NCI-H2227 (cell line): ENCODE data around the gene TTYH3.
"Not testable (repeated sequence)": the region's sequence is repeated elsewhere in the genome, so short reads cannot be mapped to it uniquely, and the experiment has no call there.

Source experiments
- DNase-seq: peaks from one replicate; lab custom pipeline; 2025; ENCODE audit not compliant: unreplicated experiment; lab: John Stamatoyannopoulos, UW

TTYH3 gene

DNA sequence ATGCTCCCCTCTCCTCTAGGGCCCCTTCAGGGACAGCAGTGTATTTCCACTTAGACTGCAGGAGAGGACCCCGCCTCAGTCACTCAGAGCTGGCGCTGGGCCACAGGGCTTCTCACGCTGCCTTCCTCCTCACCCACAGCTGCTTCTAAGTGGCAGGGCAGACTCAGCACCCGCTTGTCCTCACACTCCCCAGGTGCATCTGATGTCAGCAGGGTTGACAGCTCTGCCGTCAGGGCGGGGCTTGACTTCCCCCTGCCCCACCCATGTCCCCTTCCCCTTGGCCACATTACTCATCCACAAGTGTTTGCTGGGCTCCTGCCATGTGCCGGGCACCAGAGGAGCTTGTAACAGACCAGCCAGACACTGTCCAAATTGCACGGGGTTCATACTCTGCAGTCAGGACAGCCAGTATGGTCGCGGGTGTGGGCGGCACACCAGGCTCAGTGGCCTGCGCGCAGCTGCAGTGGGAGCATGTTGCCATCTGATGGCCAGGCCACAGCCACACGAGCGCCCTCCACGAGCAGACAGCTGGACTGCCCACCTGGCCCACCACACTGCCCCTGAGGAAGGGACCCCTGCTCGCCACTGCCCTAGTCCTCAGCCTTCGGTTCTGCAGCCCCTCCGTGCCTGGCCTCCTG is 29.3 kb upstream of the TTYH3 start:
- DNase-seq = no peak

DNA sequence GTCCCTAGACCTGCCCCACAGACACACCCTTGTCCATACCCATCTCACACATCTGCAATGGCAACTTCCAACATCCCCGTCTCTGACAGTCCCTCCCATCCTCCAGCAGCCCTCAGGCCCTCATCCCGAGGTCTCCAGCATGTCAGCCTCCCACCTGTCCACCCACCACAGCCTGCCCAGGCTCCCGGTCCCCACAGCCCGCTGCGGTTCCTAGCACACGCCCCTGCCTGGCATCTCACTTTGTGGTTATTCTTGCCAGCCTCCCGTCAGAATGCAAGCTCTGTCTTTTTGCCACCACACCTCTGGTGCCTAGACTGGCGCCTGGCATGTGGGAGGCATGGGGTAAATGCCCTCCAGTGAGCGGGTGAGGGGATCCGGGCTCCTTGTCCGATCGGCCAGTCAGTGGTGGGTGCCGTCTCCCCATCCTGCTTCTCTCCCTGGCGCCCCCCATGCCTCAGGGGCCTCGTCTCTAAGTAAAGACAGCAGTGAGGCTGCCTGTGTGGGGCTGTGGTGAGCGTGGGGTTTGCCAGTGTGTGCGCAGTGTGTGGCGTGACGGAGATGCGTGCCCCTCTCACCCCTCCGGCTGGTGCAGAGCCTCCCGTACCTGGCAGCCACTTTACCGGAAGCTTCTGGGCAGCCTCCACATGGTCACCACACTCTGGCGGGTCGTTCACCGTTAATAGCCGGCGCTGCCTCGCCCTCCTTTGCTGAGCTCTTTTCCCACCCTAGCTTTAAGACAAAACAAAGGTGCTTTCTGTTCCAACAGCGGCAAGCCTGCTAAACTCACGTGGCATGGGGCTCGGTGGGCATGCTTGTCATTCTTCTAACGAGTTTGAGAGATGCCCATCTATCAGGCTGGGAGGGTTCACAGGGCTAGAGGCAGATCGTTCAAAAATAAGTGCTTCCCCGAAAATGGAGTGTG is 28.5 kb upstream of the TTYH3 start:
- DNase-seq = no peak

DNA sequence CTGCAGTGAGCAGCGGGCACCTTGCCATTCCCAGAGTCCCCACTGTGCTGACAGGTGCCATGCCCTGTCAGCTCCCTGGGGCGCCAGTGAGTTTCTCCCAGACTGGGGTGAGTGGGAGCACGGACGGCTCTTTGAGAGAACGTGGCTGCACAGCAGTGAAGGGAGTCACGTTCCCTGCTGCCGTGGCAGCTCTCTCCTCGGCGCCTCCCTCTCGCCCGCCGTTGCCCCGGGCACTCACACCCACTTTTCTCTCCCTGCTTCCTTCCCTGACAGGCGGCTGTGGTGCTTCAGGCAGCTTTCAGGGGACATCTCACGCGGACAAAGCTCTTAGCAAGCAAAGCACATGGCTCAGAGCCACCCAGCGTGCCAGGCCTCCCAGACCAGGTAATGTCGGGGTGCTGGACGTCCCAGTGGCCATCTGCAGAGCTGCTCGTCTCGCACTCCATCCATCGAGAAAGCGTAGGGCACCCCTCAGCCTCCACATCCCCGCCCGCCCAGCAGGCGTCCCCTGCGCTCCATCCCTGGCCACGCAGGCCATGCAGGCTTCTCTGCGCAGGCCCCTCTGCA is 27.1 kb upstream of the TTYH3 start:
- no peak for DNase-seq

DNA sequence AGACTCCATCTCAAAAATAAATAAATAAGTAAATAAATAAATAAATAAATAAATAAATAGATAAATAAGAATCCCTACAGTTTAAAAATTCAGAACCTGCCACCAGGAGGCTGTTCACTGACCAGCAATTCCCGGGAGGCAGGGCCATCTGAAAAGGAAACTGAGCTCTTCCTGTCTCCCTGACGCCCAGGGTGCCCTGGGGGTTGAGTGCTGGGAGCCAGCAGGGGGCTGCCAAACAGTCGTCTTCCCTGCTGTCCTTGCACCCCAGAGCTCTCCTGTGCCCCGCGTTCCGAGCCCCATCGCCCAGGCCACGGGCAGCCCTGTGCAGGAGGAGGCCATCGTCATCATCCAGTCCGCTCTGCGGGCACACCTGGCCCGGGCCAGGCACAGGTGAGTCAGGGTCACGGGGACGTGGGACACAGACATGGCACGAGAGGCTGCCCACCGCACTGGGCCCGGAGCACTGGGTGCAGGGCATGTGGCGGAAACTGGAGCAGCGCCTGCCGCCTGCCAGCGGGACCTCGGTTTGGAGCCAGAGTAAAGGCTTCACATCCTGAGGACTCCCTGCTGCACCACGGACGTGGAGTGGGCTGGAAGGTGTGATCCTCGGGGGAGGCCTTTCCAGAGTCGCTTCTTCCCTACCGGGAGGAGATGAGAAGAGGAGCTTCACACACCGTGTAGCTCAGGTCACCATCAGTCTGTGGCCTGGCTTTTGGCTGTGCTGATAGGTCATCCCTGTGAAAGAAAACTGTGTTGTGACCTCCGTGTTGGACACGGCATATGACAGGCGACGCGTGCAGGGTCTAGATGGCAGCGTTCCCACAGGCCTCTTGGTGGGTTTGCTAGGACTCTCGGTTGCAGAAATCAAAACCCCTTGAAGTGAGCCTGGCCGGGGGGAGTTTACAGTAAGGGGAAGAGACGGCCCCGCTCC is 25.9 kb upstream of the TTYH3 start:
- no peak for DNase-seq

DNA sequence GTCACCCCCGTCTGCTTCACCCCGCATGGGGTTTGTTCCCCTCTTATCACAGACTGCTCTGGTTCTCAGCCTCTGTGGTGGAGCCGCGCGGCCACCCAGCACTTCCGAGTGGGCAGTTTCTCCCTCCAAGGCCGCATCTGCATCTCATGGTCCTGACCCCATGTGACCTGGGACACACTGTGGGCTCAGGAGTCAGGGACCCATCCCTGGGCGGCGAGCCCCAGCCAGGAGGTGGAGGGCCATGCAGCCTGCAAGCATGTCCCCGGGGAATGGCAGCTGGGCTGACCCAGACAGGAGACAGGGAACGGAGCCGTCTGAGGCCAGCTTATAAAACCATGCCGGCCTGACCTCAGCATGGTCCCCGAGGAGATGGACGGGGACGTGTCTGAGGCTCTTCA is 25.2 kb upstream of the TTYH3 start:
- no peak for DNase-seq

DNA sequence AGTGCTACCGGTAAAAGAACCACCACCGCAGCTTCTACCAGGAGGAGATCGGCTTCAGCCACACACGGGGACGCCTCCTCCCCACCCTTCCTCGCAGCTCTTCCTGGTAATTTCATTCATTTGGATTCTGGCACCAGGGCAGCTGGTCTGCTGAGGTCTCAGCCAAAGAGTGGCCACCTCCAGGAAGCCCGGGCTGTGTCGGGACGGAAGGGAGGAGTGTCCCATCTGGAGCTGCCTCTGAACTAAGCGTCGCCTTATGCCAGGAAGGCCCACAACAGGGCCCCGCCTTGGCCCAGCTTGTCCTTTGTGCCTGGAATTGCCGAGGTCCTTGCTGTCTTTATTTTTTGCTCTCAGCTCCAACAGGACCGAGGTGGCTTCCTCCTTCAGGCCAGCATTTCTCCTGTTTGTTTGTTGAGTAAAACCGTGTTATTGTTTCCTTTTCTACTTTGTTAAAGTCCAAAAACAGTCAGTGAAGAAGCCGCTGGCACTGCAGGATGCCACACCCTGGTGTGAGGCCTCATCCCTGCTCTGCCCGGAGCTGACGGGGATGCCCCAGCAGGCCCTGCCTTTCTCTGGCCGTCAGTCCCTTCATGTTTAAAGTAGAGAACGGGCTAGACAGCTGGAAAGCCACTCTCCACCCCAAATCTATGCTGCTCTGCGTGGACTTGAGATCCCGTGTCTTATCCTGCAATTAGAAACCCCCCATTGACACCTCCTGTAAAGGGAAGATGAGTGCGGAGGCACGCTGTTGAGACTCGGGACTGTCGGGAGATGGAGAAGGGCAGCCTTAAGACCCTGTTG is 24.5 kb upstream of the TTYH3 start:
- no peak for DNase-seq

DNA sequence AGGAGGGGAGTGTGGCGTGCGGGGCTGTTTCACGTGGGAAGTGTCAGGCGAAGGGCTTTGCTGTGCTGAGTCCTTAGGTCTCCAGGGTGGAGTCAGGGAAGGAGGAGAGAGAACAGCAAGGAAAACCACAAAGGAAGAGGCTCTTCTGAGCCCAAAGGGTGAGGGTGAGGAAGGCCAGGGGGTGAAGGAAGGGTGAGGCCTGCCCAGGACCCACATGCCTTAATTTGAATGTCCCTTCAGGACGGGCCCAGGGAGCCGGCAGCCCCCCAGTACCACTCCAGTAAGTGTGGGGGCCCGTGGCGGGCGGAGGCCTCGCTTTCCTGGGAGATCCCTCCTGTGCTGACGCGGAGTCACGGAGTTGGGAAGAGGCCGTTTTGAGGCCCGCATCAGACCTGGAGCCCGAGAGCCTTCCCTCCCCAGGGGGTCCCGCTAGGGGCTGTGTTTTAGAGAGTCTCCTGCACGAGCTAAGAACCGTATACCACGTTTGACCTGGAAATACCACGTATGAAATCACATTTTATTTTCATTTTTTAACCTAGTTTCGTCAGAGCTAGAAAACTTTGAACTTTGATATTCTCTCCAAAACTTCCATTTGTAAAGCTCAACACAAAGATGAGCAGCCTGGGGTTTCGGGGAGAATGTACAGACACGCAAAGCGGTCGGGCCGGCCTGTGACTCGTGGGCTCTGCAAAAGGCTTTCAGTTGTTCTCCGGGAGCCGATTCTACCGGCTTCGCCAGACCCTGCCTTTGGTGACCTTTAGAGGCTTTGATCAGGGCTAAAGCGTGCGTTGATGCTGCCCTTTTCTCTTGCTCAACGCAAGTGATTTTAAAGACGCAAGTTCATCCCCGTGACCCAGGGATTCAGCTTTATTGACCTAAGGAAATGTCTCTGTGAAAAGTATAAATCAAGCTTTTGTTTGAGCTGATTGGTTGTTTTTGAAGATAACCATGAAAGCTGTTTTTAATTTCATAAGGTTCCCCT is 23.6 kb upstream of the TTYH3 start:
- DNase-seq = no peak

DNA sequence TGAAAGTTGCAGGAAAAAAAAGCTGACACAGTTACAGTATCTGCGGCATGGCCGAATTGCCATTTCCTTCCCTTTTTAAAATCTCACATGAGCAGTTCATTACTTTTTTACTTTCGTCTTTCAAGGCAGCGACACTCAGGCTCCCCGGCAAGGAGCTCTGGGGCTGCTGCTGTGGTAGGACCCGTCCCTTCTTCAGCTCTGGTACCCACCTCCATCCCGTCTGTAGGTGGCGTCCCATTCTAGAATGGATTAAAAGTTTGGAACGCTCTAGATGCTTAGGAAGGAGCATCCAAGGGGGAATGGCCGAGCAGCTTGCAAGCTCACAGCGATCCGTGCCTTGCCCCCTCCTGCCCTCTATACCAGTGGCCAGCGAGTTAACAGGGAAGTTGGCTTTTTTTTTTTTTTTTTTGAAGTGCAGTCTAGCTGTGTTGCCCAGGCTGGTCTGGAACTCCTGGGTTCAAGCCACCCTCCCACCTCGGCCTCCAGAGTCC is 22.8 kb upstream of the TTYH3 start:
- DNase-seq = no peak

DNA sequence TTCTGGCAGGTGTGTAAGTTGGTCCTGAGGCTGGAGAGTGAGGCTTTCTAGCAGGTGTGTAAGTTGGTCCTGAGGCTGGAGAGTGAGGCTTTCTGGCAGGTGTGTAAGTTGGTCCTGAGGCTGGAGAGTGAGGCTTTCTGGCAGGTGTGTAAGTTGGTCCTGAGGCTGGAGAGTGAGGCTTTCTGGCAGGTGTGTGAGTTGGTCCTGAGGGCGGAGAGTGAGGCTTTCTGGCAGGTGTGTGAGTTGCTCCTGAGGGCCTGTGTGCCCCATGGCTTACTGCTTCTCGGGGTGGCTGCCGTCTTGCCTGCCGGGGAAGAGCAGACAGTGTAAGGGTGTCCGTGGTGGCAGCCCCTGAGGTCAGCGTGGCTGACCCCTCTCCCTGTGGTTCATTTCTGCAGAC is 22.1 kb upstream of the TTYH3 start:
- DNase-seq = not testable (repeated sequence)

DNA sequence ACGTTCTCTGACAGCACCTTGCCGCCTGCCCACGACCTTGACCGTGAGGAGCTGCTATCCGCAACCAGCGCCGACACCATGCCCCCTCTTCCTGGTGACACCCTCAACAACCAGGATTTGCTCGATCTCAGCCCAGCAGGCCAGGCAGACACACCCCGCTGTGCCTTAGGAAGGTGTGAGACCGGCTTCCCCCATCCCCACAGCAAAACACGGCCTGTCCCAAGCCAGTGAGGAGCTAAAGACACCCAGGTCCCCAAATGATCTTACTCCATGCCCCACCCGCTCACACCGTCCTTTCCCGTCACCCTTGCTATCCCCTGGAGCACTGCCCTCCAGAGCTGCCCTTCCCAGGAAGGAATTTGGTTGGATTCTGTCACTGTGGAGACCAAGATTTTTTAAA is 21.3 kb upstream of the TTYH3 start:
- DNase-seq = no peak

DNA sequence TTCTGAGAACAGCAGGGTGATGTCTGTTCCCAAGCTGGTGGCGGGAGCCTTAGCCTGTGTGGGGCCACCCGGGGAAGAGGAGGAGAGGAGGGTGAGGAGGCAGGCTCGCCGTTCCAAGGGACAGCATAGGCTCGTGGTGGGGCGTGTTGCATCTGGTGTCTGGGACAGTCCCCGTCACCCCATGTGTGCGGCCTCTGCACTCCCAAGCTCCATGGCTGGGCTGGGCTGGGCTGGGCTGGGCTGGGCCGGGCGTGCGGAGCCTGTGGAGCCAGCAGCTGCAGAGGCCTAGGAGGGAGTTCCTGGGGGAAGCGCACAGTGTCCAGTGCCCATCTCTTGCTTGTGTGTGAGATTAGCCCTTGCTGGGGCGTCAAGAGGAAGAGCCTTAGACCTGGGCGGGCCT is 20.9 kb upstream of the TTYH3 start:
- DNase-seq = no peak

DNA sequence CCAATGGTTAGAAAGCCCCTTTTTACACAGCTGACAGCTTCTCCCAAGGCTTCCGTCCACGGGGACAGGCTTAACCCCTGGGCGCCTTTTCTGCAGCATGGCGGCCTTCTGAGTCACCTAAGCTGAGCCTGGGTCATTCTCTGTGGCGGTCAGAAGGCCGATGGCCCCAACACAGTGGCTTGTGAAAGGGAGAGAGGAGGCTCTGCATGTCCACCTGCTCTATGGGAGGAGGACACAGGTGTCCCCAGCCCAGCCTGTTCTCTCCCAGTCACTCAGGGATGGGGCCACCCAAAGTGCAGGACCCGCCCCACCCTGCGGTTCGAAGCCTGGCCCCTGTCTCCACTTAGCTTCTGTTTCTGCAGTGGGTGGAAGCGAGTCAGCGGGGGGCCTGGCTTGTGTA is 20.4 kb upstream of the TTYH3 start:
- no peak for DNase-seq

DNA sequence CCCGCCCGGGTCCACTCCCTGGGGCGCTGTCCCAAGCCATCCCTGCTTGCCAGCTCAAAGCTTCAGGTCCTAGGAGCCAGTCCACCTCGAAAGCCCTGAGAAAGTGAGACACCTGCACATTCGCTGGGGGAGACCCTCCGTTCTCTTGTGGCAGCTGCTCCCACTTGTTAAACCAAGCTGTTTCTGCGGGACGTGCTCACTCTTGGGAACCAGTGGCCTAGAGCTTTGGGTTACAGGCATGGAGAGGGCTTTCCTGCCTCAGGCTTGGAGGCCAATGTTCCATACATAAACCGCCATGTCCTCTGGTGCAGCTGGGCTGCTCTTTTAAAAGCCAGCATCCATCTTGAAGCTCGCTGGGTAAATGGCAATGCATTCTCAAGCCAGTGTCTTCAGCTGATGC is 19.9 kb upstream of the TTYH3 start:
- DNase-seq = no peak

DNA sequence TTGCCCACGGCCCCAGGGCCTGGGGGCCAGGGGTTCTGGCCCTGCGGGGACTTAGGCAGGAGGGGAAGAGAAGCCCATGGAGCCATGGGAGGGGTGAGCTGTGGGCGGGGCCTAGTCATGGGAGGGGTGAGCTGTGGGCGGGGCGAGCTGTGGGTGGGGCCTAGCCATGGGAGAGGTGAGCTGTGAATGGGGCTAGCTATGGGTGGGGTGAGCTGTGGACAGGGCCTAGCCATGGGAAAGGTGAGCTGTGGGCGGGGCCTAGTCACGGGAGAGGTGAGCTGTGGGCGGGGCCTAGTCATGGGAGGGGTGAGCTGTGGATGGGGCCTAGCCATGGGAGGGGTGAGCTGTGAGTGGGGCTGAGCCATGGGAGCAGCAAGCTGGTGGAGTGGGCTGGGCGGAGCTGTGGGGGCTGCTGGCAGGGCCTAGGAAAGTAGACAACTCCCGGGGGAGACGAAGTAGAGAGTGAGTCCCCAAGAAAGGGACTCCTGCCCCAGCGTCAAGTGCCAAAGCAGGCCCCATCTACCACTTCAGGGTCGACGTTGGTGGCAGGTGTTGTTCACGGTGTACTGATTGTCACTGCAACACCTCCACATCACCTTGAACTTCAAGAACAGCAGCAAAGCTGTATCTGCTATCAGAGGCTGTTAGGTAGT is 19.2 kb upstream of the TTYH3 start:
- no peak for DNase-seq

DNA sequence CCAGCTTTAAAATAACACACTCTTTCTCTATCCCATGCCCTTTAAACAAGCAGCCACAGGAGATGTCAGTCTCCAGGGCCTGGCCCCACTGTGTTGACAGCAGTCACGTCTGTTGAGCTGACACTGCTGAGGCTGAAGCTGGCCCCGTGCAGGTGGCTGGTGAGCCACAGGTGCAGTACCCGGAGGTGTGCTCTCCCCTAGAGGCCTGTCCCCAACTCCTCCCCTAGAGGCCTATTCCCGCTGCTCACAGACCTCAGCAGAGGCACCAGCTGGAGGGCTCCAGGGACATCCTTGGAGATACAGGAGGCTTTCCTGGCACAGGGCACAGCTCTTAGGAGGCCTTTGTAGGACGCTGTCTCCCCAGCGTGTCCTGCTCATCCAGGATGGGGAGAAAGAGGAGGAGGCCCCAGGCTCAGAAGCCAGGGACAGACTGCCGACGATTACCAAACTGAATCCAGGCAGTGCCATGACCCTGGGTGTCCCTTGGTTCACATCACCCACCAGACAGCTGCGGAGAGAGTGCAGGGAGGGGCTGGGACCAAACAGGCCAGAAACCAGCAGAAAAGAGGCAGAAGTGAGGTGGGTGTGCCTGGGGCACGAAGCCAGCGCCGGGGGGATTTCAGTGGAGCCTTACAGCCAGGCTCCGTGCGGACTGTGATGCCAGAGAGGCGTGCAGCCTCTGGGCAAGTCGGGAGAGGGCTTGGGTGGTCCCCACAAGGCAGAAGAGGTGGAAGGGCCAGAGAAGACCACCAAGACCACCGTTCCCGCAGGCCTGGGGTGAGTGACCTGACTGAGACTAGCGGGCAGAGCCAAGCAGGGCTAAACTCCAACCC is 18.5 kb upstream of the TTYH3 start:
- no peak for DNase-seq

DNA sequence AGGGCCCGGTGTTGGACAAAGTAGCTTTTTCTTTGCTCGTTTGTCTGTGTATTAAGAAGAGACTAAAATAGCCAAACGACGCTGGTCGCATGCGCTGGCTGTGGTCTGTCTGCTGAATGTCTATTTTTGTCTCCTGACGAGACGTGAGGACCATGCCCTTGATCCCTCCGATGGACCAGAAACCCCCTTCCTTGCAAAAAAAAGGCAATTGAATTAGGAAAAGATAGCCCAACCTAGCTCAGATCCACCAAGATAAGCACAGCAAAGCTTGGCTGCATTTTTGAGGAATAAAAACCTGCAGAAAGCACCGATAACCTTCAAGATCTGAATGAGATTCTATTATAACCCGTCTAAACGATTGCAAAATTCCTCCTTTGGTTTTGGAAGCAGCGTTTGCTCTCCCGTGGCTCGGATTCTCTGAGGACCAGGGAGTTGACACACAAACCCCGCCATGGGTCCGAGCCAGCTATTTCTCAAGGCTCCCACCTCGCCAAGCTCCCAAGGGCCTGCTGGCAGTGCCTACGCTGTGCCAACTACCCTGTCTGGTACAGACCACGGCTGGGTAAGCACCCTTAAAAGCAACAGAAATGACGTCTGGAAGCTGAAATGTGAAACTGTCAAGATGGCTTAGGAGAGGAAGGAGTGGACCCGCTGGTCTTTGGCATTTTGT is 17.7 kb upstream of the TTYH3 start:
- no peak for DNase-seq
